Neutrophil (primary cell): ENCODE results near the gene ESAM.
"Not testable (repeated sequence)": the region's sequence is repeated elsewhere in the genome, so short reads cannot be mapped to it uniquely, and the experiment has no call there.

Source experiments
- H3K27ac ChIP-seq: fragments of 200-600 bp; sonication (generic); 2 replicates; pipeline ENCODE4 v1.5.1; 2016; ENCODE audit warnings: mild to moderate bottlenecking, moderate library complexity
- H3K27me3 ChIP-seq: fragments of 200-600 bp; sonication (generic); 2 replicates; pipeline ENCODE4 v1.6.0; 2016; ENCODE audit warnings: mild to moderate bottlenecking
- H3K36me3 ChIP-seq: fragments of 200-600 bp; sonication (generic); 2 replicates; pipeline ENCODE4 v1.5.1; 2017
- H3K4me1 ChIP-seq, 2 experiments: fragments of 200-600 bp in 1 of 2; sonication (generic) in 1 of 2; 1 replicate in 1 of 2; 2 replicates in 1 of 2; pipeline versions ENCODE4 v1.5.1 to v1.6.1; 2013 to 2016; ENCODE audit warnings: low read depth in 1 of 2, low read length in 1 of 2, mild to moderate bottlenecking in 1 of 2, moderate library complexity in 1 of 2; ENCODE audit not compliant: control insufficient read depth in 1 of 2, insufficient read depth in 1 of 2
- H3K4me3 ChIP-seq, 2 experiments: fragments of 200-600 bp in 1 of 2; sonication (generic) in 1 of 2; 1 replicate in 1 of 2; 2 replicates in 1 of 2; pipeline ENCODE4 v1.5.1; 2013 to 2016; ENCODE audit warnings: low read depth in 1 of 2, low read length in 1 of 2, mild to moderate bottlenecking in 1 of 2, moderate library complexity in 1 of 2
- H3K9me3 ChIP-seq: fragments of 200-600 bp; sonication (generic); 2 replicates; pipeline ENCODE4 v1.5.1; 2016
- CTCF ChIP-seq: fragments of 200-600 bp; sonication (generic); IDR thresholded peaks from 2 replicates; pipeline ENCODE4 v1.5.1; 2016; ENCODE audit warnings: antibody characterized with exemption

The ESAM gene

GRCh38 chr11:124783002-124783401, 20.9 kb upstream of the ESAM start:
- no peaks in the 10 kb centered on the region for H3K27me3 ChIP-seq
- H3K4me3 ChIP-seq = no peak overlapping the region
- H3K9me3 ChIP-seq = no peaks in the 10 kb centered on the region
- no peak for TF ChIP-seq CTCF
- H3K36me3 ChIP-seq = no peaks in the 10 kb centered on the region
- H3K4me1 ChIP-seq = no peaks in the 10 kb centered on the region
- no peak overlapping the region for H3K27ac ChIP-seq

DNA sequence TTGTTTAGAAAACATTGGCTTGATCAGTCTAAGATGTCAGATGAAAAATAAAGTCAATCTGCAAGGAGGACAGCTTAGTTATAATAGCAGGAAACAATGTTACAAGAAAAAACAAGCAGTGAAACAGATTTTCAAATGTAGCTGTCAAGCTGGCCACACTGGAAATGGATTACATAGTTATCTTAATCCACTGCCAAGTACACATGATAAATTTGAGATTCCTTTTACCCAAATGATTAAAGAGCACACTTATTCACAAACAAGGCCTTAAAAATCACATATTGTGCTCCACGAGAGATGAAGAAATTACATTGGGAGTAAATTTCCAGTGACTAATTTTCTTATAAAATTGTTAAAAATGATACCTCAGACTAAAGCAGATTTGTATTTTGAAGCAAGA, 17.5 kb upstream of the ESAM start:
- no peak for TF ChIP-seq CTCF
- Histone ChIP-seq H3K4me3 (no peak overlapping the region), H3K36me3 (no peaks in the 10 kb centered on the region), H3K27me3 (no peaks in the 10 kb centered on the region), H3K9me3 (no peaks in the 10 kb centered on the region), H3K4me1 (no peaks in the 10 kb centered on the region), H3K27ac (no peak overlapping the region)

DNA sequence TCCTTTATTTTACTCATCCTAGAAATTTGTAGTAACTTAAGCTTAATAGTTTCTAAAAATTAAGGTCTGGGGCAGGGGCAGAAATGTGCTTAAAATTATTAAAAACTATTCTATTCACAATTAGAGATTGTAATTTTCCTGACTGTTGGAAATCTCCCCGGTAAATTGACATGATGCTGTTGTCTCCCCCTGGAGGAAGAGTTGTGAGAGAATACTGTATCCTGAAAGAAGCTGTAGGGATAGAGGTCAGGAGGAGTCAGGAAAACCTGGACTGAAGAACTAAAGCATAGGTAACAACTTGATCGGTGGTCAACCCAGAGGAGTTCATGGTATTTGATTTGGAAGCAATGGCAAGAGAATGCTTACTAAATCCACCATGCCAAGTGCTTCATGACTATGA, 16.2 kb upstream of the ESAM start:
- H3K36me3 ChIP-seq = no peaks in the 10 kb centered on the region
- no peak for TF ChIP-seq CTCF
- H3K4me3 ChIP-seq = no peak overlapping the region

DNA sequence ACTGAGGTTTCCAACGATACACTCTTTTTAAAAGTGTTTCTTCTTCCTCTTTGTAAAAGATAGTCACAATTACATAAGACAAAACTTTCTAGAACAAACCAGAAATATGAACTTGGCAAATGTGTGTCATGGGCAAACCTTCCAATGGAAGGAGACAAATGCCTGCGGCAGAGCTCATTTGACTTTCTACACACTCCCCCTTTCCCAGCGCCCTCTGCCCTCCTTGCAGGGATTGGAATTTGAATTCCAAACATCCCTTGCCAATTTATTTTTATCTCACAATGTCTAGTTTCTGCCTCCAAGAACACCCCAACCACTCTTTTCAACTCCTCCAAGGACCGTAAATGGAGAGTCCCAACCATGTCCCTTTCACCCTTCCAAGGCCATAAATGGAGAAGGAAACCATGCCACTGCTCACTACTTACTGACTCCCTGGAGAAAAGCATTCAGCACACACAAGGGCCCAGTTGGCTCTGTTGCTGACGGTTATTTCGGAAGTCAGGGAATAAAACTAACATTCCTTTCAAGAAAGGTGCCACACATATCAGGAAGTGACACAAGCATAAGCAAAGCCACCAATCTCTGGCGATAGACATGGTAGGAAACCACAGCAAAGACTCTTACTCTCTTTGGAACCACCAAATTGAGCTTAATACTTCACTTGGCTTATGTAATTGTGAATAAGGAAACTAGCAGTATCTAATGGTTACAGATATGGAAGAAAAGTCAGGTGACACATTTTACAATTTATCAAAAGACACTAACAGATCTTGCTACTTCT, 15.0 kb upstream of the ESAM start:
- H3K9me3 ChIP-seq = no peaks in the 10 kb centered on the region
- H3K27me3 ChIP-seq = no peaks in the 10 kb centered on the region
- H3K4me3 ChIP-seq = no peak overlapping the region
- H3K36me3 ChIP-seq = no peaks in the 10 kb centered on the region
- H3K27ac ChIP-seq = no peak overlapping the region
- no peaks in the 10 kb centered on the region for H3K4me1 ChIP-seq
- TF ChIP-seq CTCF = no peak

More for the DNA sequence above, 16.2 kb upstream of the ESAM start:
- Histone ChIP-seq H3K4me1 (no peaks in the 10 kb centered on the region), H3K27me3 (no peaks in the 10 kb centered on the region), H3K9me3 (no peaks in the 10 kb centered on the region), H3K27ac (no peak overlapping the region)

GRCh38 chr11:124770959-124771358, 8.9 kb upstream of the ESAM start:
- H3K4me1 ChIP-seq, H3K9me3 ChIP-seq, H3K27me3 ChIP-seq, H3K36me3 ChIP-seq, H3K27ac ChIP-seq, H3K4me3 ChIP-seq: not testable (repeated sequence)

- Histone ChIP-seq H3K27ac (no peak overlapping the region), H3K4me3 (no peak overlapping the region), H3K4me1 (no peaks in the 10 kb centered on the region), H3K36me3 (no peaks in the 10 kb centered on the region), H3K9me3 (no peaks in the 10 kb centered on the region), H3K27me3 (no peaks in the 10 kb centered on the region)
- no peak for TF ChIP-seq CTCF
Measured at GRCh38 chr11:124769806-124770774, 8.0 kb upstream of the ESAM start.
